Measurements from ENCODE around the gene PPP1R12B. TPM values are rescaled to one million over a fixed set of nuclear protein-coding genes. Genes with fewer than 3 reads are reported as not detected.
A peak's percentile ranks its signal among the peaks of the same experiment; 100 is the strongest.
"Not testable (repeated sequence)": the region's sequence is repeated elsewhere in the genome, so short reads cannot be mapped to it uniquely, and the experiment has no call there.

Gene PPP1R12B
- total RNA-seq, 5 donors from 2014 or later (not counting 1 experiment from before 2014, with no cell fraction given): 24.3 to 40.9 (median 27.0) TPM

- no peak overlapping the region for H3K4me3 ChIP-seq (ENCODE audit: control insufficient read depth in 1 of 2, extremely low read depth in 1 of 2, low read length in 1 of 2)
- ChIA-PET POLR2A (interaction anchor here in 1 of 2 donors (0.6 kb wide), 1 partner anchor 164 kb away, joined by 4 read pairs; no protein-coding TSS in a partner anchor), CTCF (interaction anchor here in 1 of 2 donors (0.7 to 1.1 kb wide), 2 partner anchors 162 to 662 kb away, joined by 3 to 4 read pairs; no protein-coding TSS in a partner anchor)
- no peaks in the 10 kb centered on the region for H3K9me3 ChIP-seq
- peak; percentile 13 to 70 (median 46) for DNase-seq
- no peak overlapping the region for H3K27ac Mint-ChIP-seq
- peak; percentile 46 to 54 (median 52) for ATAC-seq (replicated peaks in 1 of 4)
- peaks cover 40 to 47% (median 43%) of the 10 kb centered on the region in 3 donors for H3K4me1 Mint-ChIP-seq
- no peak overlapping the region for H3K27ac ChIP-seq (ENCODE audit: low read length)
- H3K36me3 Mint-ChIP-seq: no peaks in the 10 kb centered on the region
- H3K4me1 ChIP-seq (ENCODE audit: control insufficient read depth in 1 of 2, extremely low read depth in 1 of 2, insufficient read depth in 2 of 2, low read length in 2 of 2): peaks cover 6 to 59% of the 10 kb centered on the region in 2 experiments
- H3K36me3 ChIP-seq (ENCODE audit: control insufficient read depth in 2 of 2, extremely low read depth in 1 of 2, insufficient read depth in 1 of 2, low read length in 1 of 2): no peaks in the 10 kb centered on the region
- H3K27me3 ChIP-seq (replicated peaks in 1 of 2; ENCODE audit: control insufficient read depth in 2 of 2, extremely low read depth in 1 of 2, insufficient read depth in 2 of 2, low read length in 1 of 2): peaks cover 0 to 56% of the 10 kb centered on the region in 2 experiments
- 49% methylated on average over 13 of the region's 28 CpGs for WGBS (ENCODE audit: insufficient coverage)
- H3K27me3 Mint-ChIP-seq: peaks cover 8% of the 10 kb centered on the region in 2 donors
- H3K9me3 Mint-ChIP-seq: no peaks in the 10 kb centered on the region
- H3K4me3 Mint-ChIP-seq: no peak overlapping the region
Observed at GRCh38 chr1:202625416-202626360, 277.2 kb downstream of the PPP1R12B start.

- peaks cover 43 to 56% (median 52%) of the 10 kb centered on the region in 3 donors for H3K4me1 Mint-ChIP-seq
- not testable (repeated sequence) for H3K9me3 Mint-ChIP-seq
Observed at GRCh38 chr1:202627036-202627435, 278.5 kb downstream of the PPP1R12B start.

GRCh38 chr1:202627841-202628565 is 279.5 kb downstream of the PPP1R12B start:
- no peak for ATAC-seq (replicated peaks in 1 of 4)
- peaks cover 43 to 56% (median 52%) of the 10 kb centered on the region in 3 donors for H3K4me1 Mint-ChIP-seq
- H3K4me1 ChIP-seq (ENCODE audit: control insufficient read depth in 1 of 2, extremely low read depth in 1 of 2, insufficient read depth in 2 of 2, low read length in 2 of 2): peaks cover 6 to 73% of the 10 kb centered on the region in 2 experiments
- CTCF ChIA-PET: interaction anchor here in 1 of 2 donors (0.7 kb wide), 1 partner anchor 82 kb away, joined by 3 read pairs; no protein-coding TSS in a partner anchor
- no peaks in the 10 kb centered on the region for H3K36me3 ChIP-seq (ENCODE audit: control insufficient read depth in 2 of 2, extremely low read depth in 1 of 2, insufficient read depth in 1 of 2, low read length in 1 of 2)
- DNase-seq: no peak
- POLR2A ChIA-PET: no interaction called here
- H3K9me3 ChIP-seq: no peaks in the 10 kb centered on the region
- peak overlapping the region in 1 of 2 donors; percentile 16 for H3K27ac Mint-ChIP-seq
- H3K27me3 Mint-ChIP-seq: peaks cover 5 to 25% of the 10 kb centered on the region in 2 donors
- no peaks in the 10 kb centered on the region for H3K9me3 Mint-ChIP-seq
- H3K4me3 Mint-ChIP-seq: peak overlapping the region in 1 of 3 donors; percentile 67
- H3K27me3 ChIP-seq (replicated peaks in 1 of 2; ENCODE audit: control insufficient read depth in 2 of 2, extremely low read depth in 1 of 2, insufficient read depth in 2 of 2, low read length in 1 of 2): peaks cover 0 to 68% of the 10 kb centered on the region in 2 experiments
- H3K4me3 ChIP-seq (ENCODE audit: control insufficient read depth in 1 of 2, extremely low read depth in 1 of 2, low read length in 1 of 2): no peak overlapping the region
- H3K27ac ChIP-seq (ENCODE audit: low read length): no peak overlapping the region
- 89% methylated on average over 12 of the region's 13 CpGs for WGBS (ENCODE audit: insufficient coverage)
- H3K36me3 Mint-ChIP-seq: no peaks in the 10 kb centered on the region

More at GRCh38 chr1:202627036-202627435, 278.5 kb downstream of the PPP1R12B start:
- H3K36me3 ChIP-seq (ENCODE audit: control insufficient read depth in 2 of 2, extremely low read depth in 1 of 2, insufficient read depth in 1 of 2, low read length in 1 of 2); H3K4me3 Mint-ChIP-seq; H3K9me3 ChIP-seq; POLR2A ChIA-PET; ATAC-seq (replicated peaks in 1 of 4); H3K27ac ChIP-seq (ENCODE audit: low read length); H3K4me3 ChIP-seq (ENCODE audit: control insufficient read depth in 1 of 2, extremely low read depth in 1 of 2, low read length in 1 of 2); H3K36me3 Mint-ChIP-seq; DNase-seq: not testable (repeated sequence)
- Histone ChIP-seq H3K4me1 (ENCODE audit: control insufficient read depth in 1 of 2, extremely low read depth in 1 of 2, insufficient read depth in 2 of 2, low read length in 2 of 2) (peaks cover 6 to 72% of the 10 kb centered on the region in 2 experiments), H3K27me3 (replicated peaks in 1 of 2; ENCODE audit: control insufficient read depth in 2 of 2, extremely low read depth in 1 of 2, insufficient read depth in 2 of 2, low read length in 1 of 2) (peaks cover 0 to 66% of the 10 kb centered on the region in 2 experiments)
- peaks cover 5 to 17% of the 10 kb centered on the region in 2 donors for H3K27me3 Mint-ChIP-seq
- CTCF ChIA-PET: interaction anchor here in 1 of 2 donors (0.5 to 0.7 kb wide), 2 partner anchors 81 to 1765 kb away, joined by 3 to 12 read pairs; no protein-coding TSS in a partner anchor
- 93% methylated on average over 2 of the region's 7 CpGs for WGBS (ENCODE audit: insufficient coverage)
- H3K27ac Mint-ChIP-seq: peak overlapping the region in 1 of 2 donors; percentile 11

- H3K27me3 Mint-ChIP-seq: peaks cover 5 to 27% of the 10 kb centered on the region in 2 donors
- H3K9me3 Mint-ChIP-seq: no peaks in the 10 kb centered on the region
- H3K4me1 ChIP-seq (ENCODE audit: control insufficient read depth in 1 of 2, extremely low read depth in 1 of 2, insufficient read depth in 2 of 2, low read length in 2 of 2): peaks cover 6 to 73% of the 10 kb centered on the region in 2 experiments
- 89% methylated on average over 4 of the region's 7 CpGs for WGBS (ENCODE audit: insufficient coverage)
- peak overlapping the region; percentile 55 to 67 (median 58) for H3K4me3 Mint-ChIP-seq
- no peaks in the 10 kb centered on the region for H3K36me3 ChIP-seq (ENCODE audit: control insufficient read depth in 2 of 2, extremely low read depth in 1 of 2, insufficient read depth in 1 of 2, low read length in 1 of 2)
- peaks cover 0 to 63% of the 10 kb centered on the region in 2 experiments for H3K27me3 ChIP-seq (replicated peaks in 1 of 2; ENCODE audit: control insufficient read depth in 2 of 2, extremely low read depth in 1 of 2, insufficient read depth in 2 of 2, low read length in 1 of 2)
- no peaks in the 10 kb centered on the region for H3K9me3 ChIP-seq
- no peaks in the 10 kb centered on the region for H3K36me3 Mint-ChIP-seq
- peak in 1 of 35 experiments; percentile 9 for DNase-seq
- CTCF ChIA-PET: no interaction called here
- peak overlapping the region; percentile 38 for H3K27ac ChIP-seq (ENCODE audit: low read length)
- H3K27ac Mint-ChIP-seq: peak overlapping the region; percentile 66 to 80
- POLR2A ChIA-PET: interaction anchor here in 1 of 2 donors (0.6 kb wide), 1 partner anchor 278 kb away, joined by 4 read pairs; no protein-coding TSS in a partner anchor
- peak in 2 of 4 experiments; percentile 3 to 7 for ATAC-seq (replicated peaks in 1 of 4)
- H3K4me1 Mint-ChIP-seq: peaks cover 43 to 56% (median 52%) of the 10 kb centered on the region in 3 donors
- H3K4me3 ChIP-seq (ENCODE audit: control insufficient read depth in 1 of 2, extremely low read depth in 1 of 2, low read length in 1 of 2): no peak overlapping the region
Observed at GRCh38 chr1:202628646-202629215, 280.2 kb downstream of the PPP1R12B start.

- H3K36me3 ChIP-seq (ENCODE audit: control insufficient read depth in 2 of 2, extremely low read depth in 1 of 2, insufficient read depth in 1 of 2, low read length in 1 of 2); H3K36me3 Mint-ChIP-seq; H3K9me3 Mint-ChIP-seq; H3K4me3 ChIP-seq (ENCODE audit: control insufficient read depth in 1 of 2, extremely low read depth in 1 of 2, low read length in 1 of 2); H3K9me3 ChIP-seq: not testable (repeated sequence)
- DNase-seq (peak in 21 of 35 experiments; percentile 12 to 74 (median 27)), ATAC-seq (replicated peaks in 1 of 4) (peak; percentile 90 to 97 (median 93))
- H3K4me1 Mint-ChIP-seq: peaks cover 43 to 56% (median 52%) of the 10 kb centered on the region in 3 donors
- CTCF ChIA-PET: interaction anchor here in 1 of 2 donors (0.6 kb wide), 2 partner anchors 21 to 42 kb away, joined by 3 read pairs; no protein-coding TSS in a partner anchor
- Histone ChIP-seq H3K27me3 (replicated peaks in 1 of 2; ENCODE audit: control insufficient read depth in 2 of 2, extremely low read depth in 1 of 2, insufficient read depth in 2 of 2, low read length in 1 of 2) (peaks cover 0 to 58% of the 10 kb centered on the region in 2 experiments), H3K27ac (ENCODE audit: low read length) (peak overlapping the region; percentile 38), H3K4me1 (ENCODE audit: control insufficient read depth in 1 of 2, extremely low read depth in 1 of 2, insufficient read depth in 2 of 2, low read length in 2 of 2) (peaks cover 6 to 73% of the 10 kb centered on the region in 2 experiments)
- peak overlapping the region; percentile 55 to 67 (median 58) for H3K4me3 Mint-ChIP-seq
- peak overlapping the region; percentile 66 to 80 for H3K27ac Mint-ChIP-seq
- whole genome bisulfite sequencing (ENCODE audit: insufficient coverage): no CpG with 5 or more reads among the region's 2 CpGs
- POLR2A ChIA-PET: interaction anchor here (0.5 to 0.6 kb wide), 2 partner anchors 279 to 1724 kb away, joined by 3 to 4 read pairs; no protein-coding TSS in a partner anchor
- H3K27me3 Mint-ChIP-seq: peaks cover 5 to 27% of the 10 kb centered on the region in 2 donors
Observed at GRCh38 chr1:202629257-202629811, 280.8 kb downstream of the PPP1R12B start.

All from T-cell (primary cell).